GM21390 (cell line): ENCODE measurements around the gene LIN52.
"Not testable (repeated sequence)": the region's sequence is repeated elsewhere in the genome, so short reads cannot be mapped to it uniquely, and the experiment has no call there.

ENCODE experiments used
- ATAC-seq: cut with Tn5 transposase; IDR thresholded peaks from one replicate; pipeline ENCODE4 v1.9.1; 2021; ENCODE audit not compliant: unreplicated experiment

Gene LIN52

GRCh38 chr14:74105381-74105780 is 20.6 kb downstream of the LIN52 start:
- no peak for ATAC-seq

DNA sequence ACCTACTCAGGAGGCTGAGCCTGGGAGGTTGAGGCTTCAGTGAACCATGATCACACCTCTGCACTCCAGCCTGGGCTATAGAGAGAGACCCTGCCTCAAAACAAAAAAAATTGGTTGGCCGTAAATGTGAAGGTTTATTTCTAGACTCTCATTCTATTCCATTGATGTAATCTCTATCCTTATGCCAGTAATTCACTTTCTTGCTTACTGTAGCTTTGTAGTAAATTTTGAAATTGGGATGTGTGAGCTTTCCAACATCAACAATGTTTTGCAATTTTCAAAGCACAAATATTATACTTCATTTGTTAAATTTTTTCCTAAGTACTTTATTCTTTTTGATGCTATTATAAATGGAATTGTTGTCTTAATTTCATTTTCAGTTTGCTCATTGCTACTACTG is 24.6 kb downstream of the LIN52 start:
- no peak for ATAC-seq

- not testable (repeated sequence) for ATAC-seq
These were observed 26.9 kb downstream of the LIN52 start for GRCh38 chr14:74111395-74112216.

GRCh38 chr14:74125487-74125886 is 40.7 kb downstream of the LIN52 start:
- ATAC-seq: not testable (repeated sequence)

DNA sequence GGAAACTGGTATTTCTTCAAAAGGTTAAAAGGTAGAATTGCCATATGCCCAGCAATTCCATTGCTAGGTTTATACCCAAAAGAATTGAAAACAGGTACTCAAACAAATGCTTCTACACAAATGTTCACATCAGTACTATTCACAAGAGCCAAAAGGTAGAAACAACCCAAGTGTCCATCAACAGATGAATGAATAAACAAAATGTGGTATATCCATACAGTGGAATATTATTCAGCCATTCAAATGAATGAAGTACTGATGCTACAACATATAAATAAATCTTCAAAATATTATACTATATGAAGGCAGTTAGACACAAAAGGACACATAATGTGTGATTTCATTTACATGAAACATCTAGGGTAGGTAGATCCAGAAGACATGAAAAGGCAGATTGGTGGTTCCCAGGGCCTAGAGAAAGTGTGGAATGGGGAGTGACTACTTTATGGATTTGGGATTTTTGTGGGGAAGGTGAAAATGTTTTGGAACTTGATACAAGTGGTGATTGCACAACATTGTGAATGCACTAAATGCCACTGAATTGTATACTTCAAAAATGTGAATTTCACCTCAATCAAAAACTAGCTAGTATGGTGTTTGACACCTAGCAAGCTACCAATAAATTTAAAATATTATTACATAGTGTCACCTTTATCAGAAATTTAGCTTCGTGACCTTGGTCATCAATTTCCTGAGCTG is 41.7 kb downstream of the LIN52 start:
- ATAC-seq: no peak

DNA sequence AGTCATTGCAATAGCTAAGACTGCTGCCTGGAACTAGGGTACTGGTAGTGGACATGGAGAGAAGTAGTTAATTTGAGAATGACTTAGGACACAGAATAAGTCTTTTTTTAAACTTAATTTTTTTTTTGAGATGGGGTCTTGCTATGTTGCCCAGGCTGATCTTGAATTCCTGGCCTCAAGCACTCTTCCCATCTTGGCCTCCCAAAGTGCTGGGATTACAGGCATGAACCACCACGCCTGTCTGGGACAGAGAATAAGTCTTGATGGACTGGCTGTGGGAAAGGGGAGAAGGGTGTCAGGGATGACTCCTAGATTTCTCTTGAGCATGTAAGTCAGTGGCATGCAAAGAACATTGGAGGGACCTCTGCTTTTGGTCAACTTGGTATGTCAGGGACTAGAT is 42.9 kb downstream of the LIN52 start:
- ATAC-seq: no peak

DNA sequence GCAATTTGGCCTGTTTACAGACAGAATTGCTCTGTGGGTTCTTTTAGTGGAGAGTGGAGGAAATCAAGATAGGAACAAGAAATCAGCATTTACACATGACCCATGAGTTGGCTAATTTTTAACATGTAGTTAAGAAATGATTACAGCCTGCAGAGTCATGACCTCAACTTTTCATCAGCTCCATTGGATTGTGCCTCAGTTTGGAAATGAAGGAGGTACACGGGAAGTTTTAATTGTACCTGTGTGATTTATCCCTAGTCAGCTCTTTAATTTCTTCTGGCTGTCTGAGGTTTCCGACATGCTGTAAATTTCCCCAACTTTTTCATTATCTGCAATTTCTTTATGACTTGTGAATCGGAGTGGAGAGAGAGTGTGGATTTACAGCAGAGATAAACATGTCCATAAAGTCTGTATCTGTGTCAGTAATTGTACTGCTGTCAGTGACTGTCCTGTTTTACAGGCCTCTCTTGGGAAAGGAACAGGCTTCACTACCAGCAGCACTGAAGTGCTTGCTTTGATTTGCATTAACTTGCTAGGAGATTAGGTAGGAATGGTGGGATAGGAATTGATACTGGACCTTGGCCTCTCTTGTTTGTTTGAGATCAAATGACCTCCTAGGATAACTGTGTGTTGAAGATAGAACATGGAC is 49.2 kb downstream of the LIN52 start:
- no peak for ATAC-seq

- ATAC-seq: no peak
These were observed 49.7 kb downstream of the LIN52 start for GRCh38 chr14:74134484-74134883.

DNA sequence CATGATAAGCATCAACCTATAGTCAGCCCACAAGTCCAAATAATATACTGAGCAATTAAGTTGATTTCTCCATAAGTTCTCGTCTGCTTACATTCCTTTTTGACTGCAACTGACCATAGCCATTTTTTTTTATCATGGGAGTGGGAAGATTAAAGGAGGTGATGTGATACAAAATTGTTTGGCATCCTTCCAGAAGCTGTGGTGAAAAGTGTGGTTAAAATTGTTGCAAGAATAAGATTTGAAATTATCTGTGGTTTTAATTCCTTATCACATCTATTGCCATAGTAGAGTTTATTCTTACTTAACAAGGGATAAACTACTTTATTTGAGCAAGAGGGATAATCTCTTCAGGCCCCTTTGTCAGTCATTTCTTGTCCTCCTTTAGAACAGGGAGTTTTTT is 50.7 kb downstream of the LIN52 start:
- no peak for ATAC-seq

DNA sequence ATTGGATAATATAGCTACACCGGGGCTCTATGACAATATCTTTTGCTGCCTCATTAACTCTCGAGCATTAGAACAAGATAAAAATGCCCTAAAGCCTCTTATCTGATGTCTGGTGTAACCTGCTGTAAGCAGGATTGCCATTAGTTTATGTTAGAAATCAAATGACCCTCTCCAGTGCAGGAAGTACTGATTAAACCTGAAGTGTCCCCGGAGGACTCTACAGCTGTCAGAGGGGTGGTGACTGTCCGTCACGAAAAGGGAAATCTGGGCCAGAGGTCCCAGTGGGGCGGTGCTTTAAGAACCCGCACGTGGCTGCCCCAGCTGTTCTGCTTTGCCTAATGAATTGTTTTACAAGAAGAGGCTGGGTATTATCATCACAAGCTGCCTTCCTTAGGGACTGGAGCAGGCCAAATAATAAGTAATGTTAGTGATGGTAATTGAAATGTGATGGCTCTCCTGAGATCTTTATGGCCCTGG is 55.7 kb downstream of the LIN52 start:
- no peak for ATAC-seq

DNA sequence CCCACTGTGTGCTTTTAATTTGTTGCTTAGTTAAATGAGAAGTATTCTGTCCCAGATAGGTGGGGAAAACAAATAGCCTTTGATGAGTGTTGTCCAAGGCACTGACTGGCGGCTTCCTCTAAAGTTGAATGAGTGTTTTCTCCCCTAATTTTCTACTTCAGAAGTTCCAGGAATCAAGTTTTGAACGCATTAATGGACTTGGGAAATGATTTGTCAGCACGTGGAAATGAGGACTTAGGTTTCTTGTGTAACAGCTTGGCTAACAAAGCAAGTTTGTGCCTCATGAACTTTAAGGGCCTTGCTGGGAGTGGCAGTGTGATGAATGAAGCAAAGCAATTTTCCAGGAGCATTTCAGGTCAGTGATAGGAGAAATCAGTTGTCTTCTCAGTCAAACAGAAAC is 56.9 kb downstream of the LIN52 start:
- ATAC-seq: no peak

DNA sequence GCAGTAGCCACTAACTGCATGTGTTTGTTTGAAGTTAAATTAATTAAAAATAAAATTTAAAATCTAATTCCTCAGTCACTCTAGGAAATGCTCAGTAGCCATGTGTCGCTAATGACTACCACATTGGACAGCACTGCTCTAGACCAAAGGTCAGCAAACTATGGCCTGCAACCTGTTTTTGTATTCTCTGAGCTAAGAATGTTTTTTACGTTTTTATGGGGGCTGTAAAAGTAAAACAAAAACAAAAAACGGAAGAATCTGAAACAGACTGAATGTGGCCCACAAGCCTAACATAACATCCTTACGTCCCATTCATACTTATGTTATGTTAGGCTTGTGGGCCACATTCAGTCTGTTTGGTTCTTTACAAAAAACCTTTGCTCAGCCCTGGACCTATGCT is 57.8 kb downstream of the LIN52 start:
- ATAC-seq: no peak

GRCh38 chr14:74144789-74145188 is 60.0 kb downstream of the LIN52 start:
- no peak for ATAC-seq

- no peak for ATAC-seq
These were observed 62.8 kb downstream of the LIN52 start for GRCh38 chr14:74147571-74147970.

- no peak for ATAC-seq
These were observed 63.9 kb downstream of the LIN52 start for GRCh38 chr14:74148705-74149104.

DNA sequence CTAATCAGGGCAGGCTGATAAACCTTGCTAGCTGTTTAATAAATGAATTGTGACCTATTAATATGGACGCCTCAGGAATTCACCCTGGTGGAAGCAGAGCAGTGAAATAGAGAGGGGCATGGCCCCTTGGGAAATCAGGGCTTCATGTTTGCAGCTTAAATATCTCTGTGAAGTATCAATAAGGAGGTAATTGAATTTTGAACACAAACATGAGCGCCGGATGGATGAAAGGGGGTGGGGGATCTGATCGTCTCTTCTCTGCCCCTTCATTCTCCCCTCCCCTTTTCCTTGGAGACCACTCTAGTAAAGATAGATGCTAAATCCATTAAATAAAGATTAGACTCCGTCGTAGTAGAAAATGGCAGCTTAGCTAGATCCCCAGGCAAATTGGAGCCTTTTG is 70.5 kb downstream of the LIN52 start:
- no peak for ATAC-seq

- no peak for ATAC-seq
These were observed 71.0 kb downstream of the LIN52 start for GRCh38 chr14:74155749-74156148.

DNA sequence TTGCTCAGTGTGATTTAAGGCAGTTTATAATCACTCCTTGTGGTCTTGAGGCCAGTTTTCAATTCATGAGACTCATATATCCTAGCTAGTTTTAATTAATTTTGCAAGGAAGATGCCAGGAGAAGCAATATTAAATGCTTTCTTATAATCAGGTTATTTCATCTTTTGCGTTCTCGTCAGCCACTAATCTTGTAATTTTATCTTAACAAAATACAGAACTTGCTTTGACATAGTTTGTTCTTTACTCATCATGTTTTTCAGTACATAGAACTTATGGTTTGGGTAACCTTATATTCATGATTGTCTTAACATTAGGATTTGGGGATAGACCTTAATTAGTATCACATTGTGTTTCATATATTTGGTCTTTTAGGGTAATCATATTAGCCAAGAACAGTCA is 76.0 kb downstream of the LIN52 start:
- ATAC-seq: no peak

- no peak for ATAC-seq
These were observed 76.9 kb downstream of the LIN52 start for GRCh38 chr14:74161526-74162158.

- ATAC-seq: no peak
These were observed 85.2 kb downstream of the LIN52 start for GRCh38 chr14:74169906-74170305.

- no peak for ATAC-seq
These were observed 91.6 kb downstream of the LIN52 start for GRCh38 chr14:74176400-74176793.
